H1 (cell line): ENCODE data around the gene SRSF8. TPM values are rescaled to one million over a fixed set of nuclear protein-coding genes. Genes with fewer than 3 reads are reported as not detected.

Experiments used
- CTCF ChIA-PET: fragments of 300-600 bp; sonication (Branson Sonifier 250); formaldehyde crosslinking; loops from one replicate; lab custom pipeline; 2021; ENCODE audit not compliant: partially characterized antibody; lab: Charles Lee
- POLR2A ChIA-PET: fragments of 300-600 bp; sonication (Branson Sonifier 250); formaldehyde crosslinking; loops from one replicate; lab custom pipeline; 2021; ENCODE audit warnings: inconsistent platforms; ENCODE audit not compliant: partially characterized antibody; lab: Charles Lee
- DNase-seq, 2 experiments: peaks; one replicate each; pipeline versions ENCODE4 v3.0.0 to v3.0.0-alpha.2; 2010 to 2022; ENCODE audit warnings: low spot score in 2 of 2, low read depth in 1 of 2, mixed read lengths in 1 of 2
- FAIRE-seq: peaks from 2 replicates; lab custom pipeline; 2011; peaks lifted over from hg19 to GRCh38; lab: Jason Lieb, UNC
- H2AFZ ChIP-seq: 2 replicates; pipeline ENCODE4 v1.8.1; 2012; ENCODE audit warnings: low read length, inconsistent platforms
- H2AK5ac ChIP-seq: 2 replicates; pipeline ENCODE4 v1.6.1; 2013; ENCODE audit warnings: low read depth, low read length
- H2BK120ac ChIP-seq: replicated peaks from 2 replicates; pipeline ENCODE3; 2013; ENCODE audit warnings: low read depth, low read length, inconsistent platforms
- H2BK12ac ChIP-seq: 2 replicates; pipeline ENCODE4 v1.6.1; 2013; ENCODE audit warnings: low read depth, low read length
- H2BK15ac ChIP-seq: 2 replicates; pipeline ENCODE4 v1.6.1; 2013; ENCODE audit warnings: low read length
- H2BK20ac ChIP-seq: 2 replicates; pipeline ENCODE4 v1.6.1; 2013; ENCODE audit warnings: low read length
- H2BK5ac ChIP-seq: 2 replicates; pipeline ENCODE4 v1.6.1; 2013; ENCODE audit warnings: low read depth, low read length
- H3K14ac ChIP-seq: 2 replicates; pipeline ENCODE4 v1.6.1; 2013; ENCODE audit warnings: inconsistent platforms; ENCODE audit not compliant: insufficient read length
- H3K18ac ChIP-seq: 2 replicates; pipeline ENCODE4 v1.6.1; 2013; ENCODE audit warnings: low read length; ENCODE audit errors: extremely low read depth
- H3K23ac ChIP-seq: 2 replicates; pipeline ENCODE4 v1.6.1; 2013; ENCODE audit warnings: inconsistent platforms; ENCODE audit not compliant: insufficient read length
- H3K23me2 ChIP-seq: 2 replicates; pipeline ENCODE4 v1.6.1; 2013; ENCODE audit warnings: low read depth, low read length
- H3K27ac ChIP-seq: 2 replicates; pipeline ENCODE4 v1.6.1; 2011; ENCODE audit warnings: low read depth, low read length, inconsistent platforms
- H3K27me3 ChIP-seq, 4 experiments: replicated peaks in 1 of 4; 1 replicate in 1 of 4; 2 replicates in 3 of 4; pipeline versions ENCODE4 v1.6.1 to v1.8.1; 2011 to 2013; ENCODE audit warnings: low read length in 3 of 4, mild to moderate bottlenecking in 3 of 4, inconsistent platforms in 2 of 4, mixed read lengths in 2 of 4, moderate library complexity in 1 of 4; ENCODE audit not compliant: control insufficient read depth in 3 of 4, insufficient read depth in 3 of 4; ENCODE audit errors: extremely low read depth in 1 of 4
- H3K36me3 ChIP-seq, 4 experiments: 2 replicates each; pipeline versions ENCODE4 v1.6.1 to v1.8.1; 2011 to 2013; ENCODE audit warnings: mild to moderate bottlenecking in 4 of 4, low read length in 3 of 4, moderate library complexity in 2 of 4, control low read depth in 1 of 4, inconsistent platforms in 1 of 4; ENCODE audit not compliant: insufficient read depth in 4 of 4, control insufficient read depth in 2 of 4
- H3K4ac ChIP-seq: replicated peaks from 2 replicates; pipeline ENCODE3; 2013; ENCODE audit warnings: low read length, low read depth, mixed read lengths, inconsistent platforms; ENCODE audit not compliant: insufficient read length
- H3K4me1 ChIP-seq, 4 experiments: replicated peaks in 1 of 4; 1 replicate in 1 of 4; 2 replicates in 3 of 4; pipeline versions ENCODE4 v1.6.1 to v1.8.1; 2011 to 2013; ENCODE audit warnings: low read length in 3 of 4, inconsistent platforms in 2 of 4, mixed read lengths in 1 of 4; ENCODE audit not compliant: insufficient read depth in 4 of 4, control insufficient read depth in 3 of 4
- H3K4me2 ChIP-seq, 2 experiments: 2 replicates each; pipeline versions ENCODE4 v1.6.1 to v1.8.1; 2011 to 2013; ENCODE audit warnings: low read depth in 2 of 2, low read length in 2 of 2, control low read depth in 1 of 2, inconsistent platforms in 1 of 2, mild to moderate bottlenecking in 1 of 2; ENCODE audit not compliant: insufficient read depth in 1 of 2
- H3K4me3 ChIP-seq, 4 experiments: fragments of 200-600, 300-600 bp in 1 of 4; sonication (generic), shearing (Covaris generic), sonication (Bioruptor Twin) in 1 of 4; 2 replicates each; pipeline versions ENCODE4 v1.5.1 to v1.8.1; 2011 to 2016; ENCODE audit warnings: low read length in 4 of 4, low read depth in 3 of 4, control low read depth in 2 of 4, inconsistent platforms in 2 of 4, mild to moderate bottlenecking in 2 of 4, mixed read lengths in 1 of 4, moderate library complexity in 1 of 4; ENCODE audit not compliant: insufficient read depth in 2 of 4; ENCODE audit errors: extremely low read depth in 1 of 4
- H3K56ac ChIP-seq: replicated peaks from 2 replicates; pipeline ENCODE3; 2013; ENCODE audit warnings: low read depth, mild to moderate bottlenecking, mixed read lengths, low read length, inconsistent platforms; ENCODE audit not compliant: insufficient read length
- H3K79me1 ChIP-seq: 2 replicates; pipeline ENCODE4 v1.6.1; 2013; ENCODE audit warnings: low read depth, low read length, control low read depth
- H3K79me2 ChIP-seq, 2 experiments: 2 replicates each; pipeline versions ENCODE4 v1.6.1 to v1.8.1; 2012 to 2013; ENCODE audit warnings: low read length in 2 of 2, mild to moderate bottlenecking in 2 of 2, inconsistent platforms in 1 of 2; ENCODE audit not compliant: insufficient read depth in 2 of 2, control insufficient read depth in 1 of 2
- H3K9ac ChIP-seq, 4 experiments: replicated peaks in 1 of 4; 1 replicate in 1 of 4; 2 replicates in 3 of 4; pipeline versions ENCODE4 v1.6.1 to v1.8.1; 2011 to 2013; ENCODE audit warnings: low read depth in 3 of 4, low read length in 3 of 4, control low read depth in 2 of 4, mild to moderate bottlenecking in 2 of 4, moderate library complexity in 2 of 4, inconsistent platforms in 1 of 4; ENCODE audit errors: extremely low read depth in 1 of 4
- H3K9me3 ChIP-seq, 2 experiments: 2 replicates each; pipeline versions ENCODE4 v1.6.1 to v1.8.1; 2012 to 2013; ENCODE audit warnings: mild to moderate bottlenecking in 2 of 2, moderate library complexity in 2 of 2, control low read depth in 1 of 2, inconsistent platforms in 1 of 2, low read depth in 1 of 2, low read length in 1 of 2, mixed read lengths in 1 of 2; ENCODE audit not compliant: insufficient read depth in 2 of 2
- H4K20me1 ChIP-seq, 2 experiments: replicated peaks in 1 of 2; 2 replicates each; pipeline versions ENCODE3 to v1.8.1; 2011 to 2013; ENCODE audit warnings: inconsistent platforms in 2 of 2, low read length in 2 of 2, mild to moderate bottlenecking in 1 of 2; ENCODE audit not compliant: insufficient read depth in 2 of 2, control insufficient read depth in 1 of 2
- H4K5ac ChIP-seq: 2 replicates; pipeline ENCODE4 v1.6.1; 2013; ENCODE audit warnings: low read length, low read depth, mixed read lengths, inconsistent platforms; ENCODE audit not compliant: insufficient read length
- H4K8ac ChIP-seq: 2 replicates; pipeline ENCODE4 v1.8.0; 2013; ENCODE audit warnings: mild to moderate bottlenecking, moderate library complexity, low read length, inconsistent platforms; ENCODE audit not compliant: insufficient read depth; ENCODE audit errors: extremely low read depth
- H4K91ac ChIP-seq: replicated peaks from 2 replicates; pipeline ENCODE3; 2013; ENCODE audit warnings: low read length, mixed read lengths, inconsistent platforms; ENCODE audit not compliant: insufficient read length
- E2F6 ChIP-seq: IDR thresholded peaks from 2 replicates; pipeline ENCODE4 v1.6.1; 2012; ENCODE audit warnings: inconsistent platforms
- EGR1 ChIP-seq: IDR thresholded peaks from 2 replicates; pipeline ENCODE4 v1.6.1; 2011; ENCODE audit warnings: low read depth, low read length, borderline replicate concordance
- RFX5 ChIP-seq: IDR thresholded peaks from 2 replicates; pipeline ENCODE4 v1.6.1; 2011; ENCODE audit warnings: low read depth, low read length, improper control_type of control experiment, borderline replicate concordance
- SP2 ChIP-seq: IDR thresholded peaks from 2 replicates; pipeline ENCODE4 v1.6.1; 2012; ENCODE audit warnings: mild to moderate bottlenecking, low read length, inconsistent platforms
- WGBS, 2 experiments: shearing (Covaris generic) in 1 of 2; methylation state at CpG; one replicate each; pipeline versions ENCODE4 v1.1.6 to v1.1.7; 2013 to 2015; ENCODE audit warnings: low lambda C conversion rate in 2 of 2, mixed read lengths in 2 of 2, inconsistent platforms in 1 of 2, low coverage in 1 of 2, missing lambda C conversion rate in 1 of 2; ENCODE audit not compliant: insufficient replicate concordance in 2 of 2, insufficient coverage in 1 of 2, insufficient read length in 1 of 2; ENCODE audit errors: extremely low coverage in 1 of 2, missing lambda C conversion rate in 1 of 2; 5-methylcytosine and 5-hydroxymethylcytosine counted together
- polyA plus RNA-seq, 7 experiments: library from polyadenylated mRNA; depleted of rRNA in 3 of 7; stranded (reverse) in 5 of 7; unstranded in 2 of 7; fragments of >200 nt in 5 of 7; fragments of 200-250 nt in 2 of 7; gene quantifications; 1 replicate in 5 of 7; 2 replicates in 1 of 7; 4 replicates in 1 of 7; pipeline versions ENCODE4 v1.2.1 to v1.2.3, GENCODE V29; 2011 to 2013; ENCODE audit warnings: missing spikeins in 2 of 7, mixed read lengths in 2 of 7
- total RNA-seq: library from RNA; stranded (reverse); fragmentation: NEBNext Ultra II Directional; extraction: Animal tissue kit (Norgen Biotek cat#: 25700); gene quantifications from 2 replicates; pipeline ENCODE4 v1.2.1, GENCODE V29; 2021

SRSF8 gene
- total and polyA plus RNA-seq, 2 of the 8 experiments (the other 6 are each of a cell fraction or from before 2014, with no cell fraction given), result 13.2 to 18.5 TPM

- CTCF ChIA-PET, result interaction anchor here (0.9 to 9.4 kb wide), 5 partner anchors 11 to 75 kb away, joined by 3 to 84 read pairs (median 9); partner anchors contain the start of genes ENDOD1 and SRSF8
- no peak for FAIRE-seq
Measured at GRCh38 chr11:95081010-95081409, 14.3 kb downstream of the SRSF8 start.

More at GRCh38 chr11:95081010-95081409, 14.3 kb downstream of the SRSF8 start:
- Histone ChIP-seq H3K4me2 (no peak overlapping the region), H2BK20ac (no peak overlapping the region), H3K14ac (no peak overlapping the region), H3K23ac (no peak overlapping the region), H2BK5ac (no peak overlapping the region), H3K36me3 (no peaks in the 10 kb centered on the region), H3K4me1 (peaks cover 0 to 2% (median 0%) of the 10 kb centered on the region in 4 experiments; a peak in 1 of 7 replicates), H3K23me2 (no peaks in the 10 kb centered on the region), H3K9me3 (no peaks in the 10 kb centered on the region), H3K79me1 (no peaks in the 10 kb centered on the region), H2BK12ac (no peak overlapping the region), H2BK15ac (no peak overlapping the region), H3K4ac (no peak overlapping the region), H3K18ac (no peak overlapping the region), H3K27me3 (no peaks in the 10 kb centered on the region), H3K56ac (no peak overlapping the region), H4K91ac (no peak overlapping the region), H4K5ac (no peak overlapping the region), H2AFZ (0 out of 2 replicates have a peak overlapping the region, but pooled peaks have one; percentile 71), H3K27ac (no peak overlapping the region), H2AK5ac (no peak overlapping the region), H3K9ac (no peak overlapping the region), H3K4me3 (no peak overlapping the region), H3K79me2 (no peaks in the 10 kb centered on the region), H4K8ac (no peak overlapping the region), H2BK120ac (no peak overlapping the region), H4K20me1 (no peaks in the 10 kb centered on the region)
- DNase-seq, result no peak
- WGBS, 2 experiments, result 87% methylated on average over 5 of the region's 5 CpGs; no CpG with 5 or more reads in 1 of the 2 experiments
- TF ChIP-seq E2F6 (no peak), SP2 (no peak), RFX5 (no peak), EGR1 (no peak)
- POLR2A ChIA-PET, result interaction anchor here (0.9 to 3.9 kb wide), 4 partner anchors 10 to 70 kb away, joined by 3 to 19 read pairs (median 3); partner anchors contain the start of gene SRSF8
